ENCODE results near the gene KRT2.

KRT2 gene

DNA sequence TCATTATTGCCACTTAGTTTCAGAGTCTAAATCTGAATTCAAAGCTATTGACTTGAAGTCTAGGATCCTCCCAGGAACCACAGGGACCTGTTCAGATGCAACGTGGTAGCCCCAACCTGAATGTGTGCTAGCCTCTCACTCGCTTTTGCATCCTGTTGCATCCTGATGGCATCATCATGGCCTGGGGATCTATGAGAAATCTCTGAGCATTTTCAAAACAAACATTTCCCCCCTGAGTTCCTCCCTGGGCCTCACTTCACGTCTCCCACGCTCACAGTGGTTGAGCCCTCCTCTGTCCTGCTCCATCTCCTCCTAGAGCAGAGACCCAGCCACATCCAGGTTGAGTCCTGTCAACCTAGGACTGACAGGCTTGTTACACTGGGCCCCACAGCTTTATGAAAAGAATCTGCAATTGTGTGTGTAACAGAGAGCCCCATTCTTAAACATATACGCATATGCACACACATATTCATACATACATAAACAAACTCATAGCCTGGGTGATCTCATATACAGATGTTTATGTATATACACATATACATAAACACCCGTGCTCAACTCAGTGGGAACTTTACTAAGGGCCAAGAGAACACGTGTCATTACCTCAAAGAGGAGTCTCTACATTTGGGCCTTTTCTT, 45.3 kb downstream of the KRT2 start:
- H3K4me1 ChIP-seq (ENCODE audit: low read depth, poor library complexity, severe bottlenecking) = no peaks in the 10 kb centered on the region
- H2AFZ ChIP-seq (ENCODE audit: low read depth) = no peak overlapping the region
- no peaks in the 10 kb centered on the region for H4K20me1 ChIP-seq (ENCODE audit: insufficient read depth)
- no peak overlapping the region for H3K4me3 ChIP-seq (IDR thresholded peaks at IDR 0.05; ENCODE audit: insufficient read depth, low read depth, low read length)
- no peak overlapping the region for H3K27ac ChIP-seq
- H3K36me3 ChIP-seq (ENCODE audit: insufficient read depth) = no peaks in the 10 kb centered on the region
- no peak overlapping the region for H3K9ac ChIP-seq
- H3K4me2 ChIP-seq = no peak overlapping the region
- H3K27me3 ChIP-seq (ENCODE audit: insufficient read depth, low read depth) = peaks cover 18% of the 10 kb centered on the region; the same call in 1 of the 2 replicates
- no peaks in the 10 kb centered on the region for H3K79me2 ChIP-seq (ENCODE audit: insufficient read depth, low read depth)
- TF ChIP-seq, protein P1, sequence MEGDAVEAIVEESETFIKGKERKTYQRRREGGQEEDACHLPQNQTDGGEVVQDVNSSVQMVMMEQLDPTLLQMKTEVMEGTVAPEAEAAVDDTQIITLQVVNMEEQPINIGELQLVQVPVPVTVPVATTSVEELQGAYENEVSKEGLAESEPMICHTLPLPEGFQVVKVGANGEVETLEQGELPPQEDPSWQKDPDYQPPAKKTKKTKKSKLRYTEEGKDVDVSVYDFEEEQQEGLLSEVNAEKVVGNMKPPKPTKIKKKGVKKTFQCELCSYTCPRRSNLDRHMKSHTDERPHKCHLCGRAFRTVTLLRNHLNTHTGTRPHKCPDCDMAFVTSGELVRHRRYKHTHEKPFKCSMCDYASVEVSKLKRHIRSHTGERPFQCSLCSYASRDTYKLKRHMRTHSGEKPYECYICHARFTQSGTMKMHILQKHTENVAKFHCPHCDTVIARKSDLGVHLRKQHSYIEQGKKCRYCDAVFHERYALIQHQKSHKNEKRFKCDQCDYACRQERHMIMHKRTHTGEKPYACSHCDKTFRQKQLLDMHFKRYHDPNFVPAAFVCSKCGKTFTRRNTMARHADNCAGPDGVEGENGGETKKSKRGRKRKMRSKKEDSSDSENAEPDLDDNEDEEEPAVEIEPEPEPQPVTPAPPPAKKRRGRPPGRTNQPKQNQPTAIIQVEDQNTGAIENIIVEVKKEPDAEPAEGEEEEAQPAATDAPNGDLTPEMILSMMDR (conservative IDR thresholded peaks at IDR 0.05; ENCODE audit: low read depth, low read length) = no peak

DNA sequence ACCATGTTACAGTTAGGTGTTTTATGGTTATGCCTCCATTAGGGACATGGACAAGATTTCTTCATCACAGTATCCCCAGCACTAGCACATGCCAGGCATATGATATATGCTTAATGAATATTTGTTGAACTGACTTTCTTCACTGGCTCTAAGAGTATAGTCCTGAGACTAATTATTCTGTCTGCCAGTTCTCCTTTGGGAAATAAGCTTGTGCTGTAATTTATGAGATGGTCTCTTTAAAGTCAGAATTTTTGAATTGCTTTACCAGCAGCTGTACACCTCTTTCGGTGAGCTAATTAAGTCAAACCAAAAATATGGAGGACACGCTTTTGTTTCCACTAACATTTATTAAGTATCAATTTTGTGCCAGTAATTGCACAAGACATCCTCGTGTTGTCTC, 45.9 kb downstream of the KRT2 start:
- Histone ChIP-seq H3K27ac (no peak overlapping the region), H3K4me3 (IDR thresholded peaks at IDR 0.05; ENCODE audit: insufficient read depth, low read depth, low read length) (no peak overlapping the region), H3K36me3 (ENCODE audit: insufficient read depth) (no peaks in the 10 kb centered on the region), H3K79me2 (ENCODE audit: insufficient read depth, low read depth) (no peaks in the 10 kb centered on the region), H4K20me1 (ENCODE audit: insufficient read depth) (no peaks in the 10 kb centered on the region), H3K4me2 (no peak overlapping the region), H3K9ac (no peak overlapping the region), H3K27me3 (ENCODE audit: insufficient read depth, low read depth) (peaks cover 13% of the 10 kb centered on the region; the same call in 1 of the 2 replicates), H2AFZ (ENCODE audit: low read depth) (no peak overlapping the region), H3K4me1 (ENCODE audit: low read depth, poor library complexity, severe bottlenecking) (no peaks in the 10 kb centered on the region)
- TF ChIP-seq, protein P1 (conservative IDR thresholded peaks at IDR 0.05; ENCODE audit: low read depth, low read length) = no peak

DNA sequence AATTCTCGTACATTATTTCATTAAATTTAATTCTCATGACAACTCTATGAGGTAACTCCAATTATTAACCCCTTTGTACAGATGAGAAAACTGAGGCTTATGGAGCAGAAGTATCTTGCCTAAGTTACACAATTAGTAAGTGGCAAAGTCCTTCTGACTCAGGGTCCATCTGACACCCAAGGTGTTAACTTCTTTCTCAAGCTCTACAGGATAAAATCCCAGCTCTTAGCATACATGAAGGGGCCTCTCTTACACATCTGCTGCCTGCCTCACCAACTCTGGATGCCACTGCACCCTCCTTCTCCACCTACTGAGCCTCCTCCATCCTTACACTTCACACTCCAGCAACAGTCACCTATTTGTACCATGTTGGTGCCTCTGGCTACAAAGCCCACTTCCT, 46.5 kb downstream of the KRT2 start:
- no peak overlapping the region for H3K4me3 ChIP-seq (IDR thresholded peaks at IDR 0.05; ENCODE audit: insufficient read depth, low read depth, low read length)
- no peak overlapping the region for H3K27ac ChIP-seq
- no peak overlapping the region for H3K4me2 ChIP-seq
- H3K36me3 ChIP-seq (ENCODE audit: insufficient read depth) = no peaks in the 10 kb centered on the region
- no peaks in the 10 kb centered on the region for H4K20me1 ChIP-seq (ENCODE audit: insufficient read depth)
- no peaks in the 10 kb centered on the region for H3K4me1 ChIP-seq (ENCODE audit: low read depth, poor library complexity, severe bottlenecking)
- H3K27me3 ChIP-seq (ENCODE audit: insufficient read depth, low read depth) = peaks cover 13% of the 10 kb centered on the region; the same call in 1 of the 2 replicates
- no peak overlapping the region for H3K9ac ChIP-seq
- H3K79me2 ChIP-seq (ENCODE audit: insufficient read depth, low read depth) = no peaks in the 10 kb centered on the region
- H2AFZ ChIP-seq (ENCODE audit: low read depth) = no peak overlapping the region
- TF ChIP-seq, protein P1 (conservative IDR thresholded peaks at IDR 0.05; ENCODE audit: low read depth, low read length) = no peak

DNA sequence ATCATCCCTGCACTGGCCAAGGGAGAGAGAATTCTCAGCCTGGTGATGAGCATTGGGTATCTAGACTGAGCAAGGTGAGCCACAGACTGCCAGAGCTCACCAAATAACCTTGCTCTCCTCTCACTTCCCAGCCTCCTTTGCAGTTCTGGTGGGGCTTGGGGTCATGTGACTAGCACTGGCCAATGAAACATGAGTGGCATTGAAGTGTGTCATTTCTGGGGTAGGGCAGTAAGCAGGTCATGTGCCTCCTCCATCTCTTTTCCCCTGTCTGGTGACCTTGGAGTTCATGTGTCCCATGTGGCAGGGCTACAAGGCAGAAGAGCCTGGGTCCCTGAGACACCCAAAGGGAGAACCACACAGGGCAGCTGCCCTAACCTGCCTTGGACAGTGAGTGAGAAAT, 47.2 kb downstream of the KRT2 start:
- H3K79me2 ChIP-seq (ENCODE audit: insufficient read depth, low read depth) = no peaks in the 10 kb centered on the region
- H3K9ac ChIP-seq = no peak overlapping the region
- H3K27ac ChIP-seq = no peak overlapping the region
- H3K4me3 ChIP-seq (IDR thresholded peaks at IDR 0.05; ENCODE audit: insufficient read depth, low read depth, low read length) = no peak overlapping the region
- H2AFZ ChIP-seq (ENCODE audit: low read depth) = no peak overlapping the region
- TF ChIP-seq, protein P1 (conservative IDR thresholded peaks at IDR 0.05; ENCODE audit: low read depth, low read length) = no peak
- H3K4me1 ChIP-seq (ENCODE audit: low read depth, poor library complexity, severe bottlenecking) = no peaks in the 10 kb centered on the region
- no peaks in the 10 kb centered on the region for H4K20me1 ChIP-seq (ENCODE audit: insufficient read depth)
- H3K4me2 ChIP-seq = no peak overlapping the region
- H3K36me3 ChIP-seq (ENCODE audit: insufficient read depth) = no peaks in the 10 kb centered on the region
- peaks cover 9% of the 10 kb centered on the region; the same call in 1 of the 2 replicates for H3K27me3 ChIP-seq (ENCODE audit: insufficient read depth, low read depth)

All from KMS-11 (cell line).